Ramos (cell line): ENCODE measurements around the gene TULP3.

Experiments used
- in situ Hi-C: fragments of 300-500 bp; cut with MboI; formaldehyde crosslinking; loops from one replicate; pipeline ENCODE4 v1.14.3; 2022; ENCODE audit warnings: low sequenced_read_pairs; ENCODE audit not compliant: unreplicated experiment

Gene TULP3

GRCh38 chr12:2876431-2877046 is 14.2 kb upstream of the TULP3 start:
- in situ Hi-C loops: no loop called here

- in situ Hi-C loops: no loop called here
These were observed 13.4 kb upstream of the TULP3 start, which contains the start of the genes FOXM1 and RHNO1 for GRCh38 chr12:2877047-2877952. Gene FOXM1 (minus strand): TSS chr12:2877174. CDS start chr12:2874478, 2,696 bp downstream. Gene RHNO1 (plus strand): TSS chr12:2877223. CDS start chr12:2885367, 8,144 bp downstream.

- in situ Hi-C loops: no loop called here
These were observed 12.5 kb upstream of the TULP3 start for GRCh38 chr12:2877953-2878732.

GRCh38 chr12:2879853-2880252 is 10.8 kb upstream of the TULP3 start:
- in situ Hi-C loops: no loop called here

GRCh38 chr12:2884810-2885209 is 5.9 kb upstream of the TULP3 start:
- in situ Hi-C loops: no loop called here

- in situ Hi-C loops: no loop called here
These were observed 3.8 kb upstream of the TULP3 start for GRCh38 chr12:2886768-2887450.

GRCh38 chr12:2890001-2890387 is 697 bp upstream of the TULP3 start:
- in situ Hi-C loops: no loop called here

GRCh38 chr12:2891240-2892053 is 756 bp downstream of the TULP3 start:
- in situ Hi-C loops: no loop called here

GRCh38 chr12:2892246-2892645 is 1.6 kb downstream of the TULP3 start:
- in situ Hi-C loops: no loop called here

- in situ Hi-C loops: no loop called here
These were observed 2.3 kb downstream of the TULP3 start for GRCh38 chr12:2893007-2893406.

GRCh38 chr12:2895051-2895451 is 4.4 kb downstream of the TULP3 start:
- in situ Hi-C loops: no loop called here

- in situ Hi-C loops: no loop called here
These were observed 4.8 kb downstream of the TULP3 start for GRCh38 chr12:2895511-2895910.

- in situ Hi-C loops: no loop called here
These were observed 6.7 kb downstream of the TULP3 start for GRCh38 chr12:2897418-2897817.

- in situ Hi-C loops: no loop called here
These were observed 10.0 kb downstream of the TULP3 start for GRCh38 chr12:2900642-2901041.

GRCh38 chr12:2902272-2902880 is 11.7 kb downstream of the TULP3 start:
- in situ Hi-C loops: no loop called here

- in situ Hi-C loops: no loop called here
These were observed 13.6 kb downstream of the TULP3 start for GRCh38 chr12:2904260-2904659.

GRCh38 chr12:2912216-2912575 is 21.5 kb downstream of the TULP3 start:
- in situ Hi-C loops: no loop called here

- in situ Hi-C loops: no loop called here
These were observed 28.6 kb downstream of the TULP3 start for GRCh38 chr12:2919249-2919648.

- in situ Hi-C loops: no loop called here
These were observed 31.6 kb downstream of the TULP3 start for GRCh38 chr12:2922329-2922728.
